Measurements from ENCODE around the gene CEACAM7. TPM values are rescaled to one million over a fixed set of nuclear protein-coding genes. Genes with fewer than 3 reads are reported as not detected.

CEACAM7 gene
- total RNA-seq, 1 donor from 2014 or later = not detected

GRCh38 chr19:41700381-41701195, 12.5 kb upstream of the CEACAM7 start:
- DNase-seq (peak; percentile 5), ATAC-seq (ENCODE audit: low read depth) (no peak)
- TF ChIP-seq CTCF (IDR thresholded peaks at IDR 0.05) = no peak
- Mint-ChIP-seq H3K9me3 (no peaks in the 10 kb centered on the region), H3K27me3 (peaks cover 31% of the 10 kb centered on the region), H3K27ac (no peak overlapping the region), H3K4me1 (peaks cover 5% of the 10 kb centered on the region), H3K36me3 (ENCODE audit: low read depth) (no peaks in the 10 kb centered on the region), H3K4me3 (no peak overlapping the region)
- intact Hi-C loops (cut with micrococcal nuclease) = no loop called here
- POLR2A ChIA-PET = no interaction called here
- CTCF ChIA-PET = interaction anchor here (1.9 kb wide), 1 partner anchor 53 kb away, joined by 4 read pairs; no protein-coding TSS in a partner anchor

- H3K4me3 Mint-ChIP-seq = no peak overlapping the region
- intact Hi-C loops (cut with micrococcal nuclease) = no loop called here
Measured at GRCh38 chr19:41699968-41700323, 11.9 kb upstream of the CEACAM7 start.

GRCh38 chr19:41699231-41699967, 11.3 kb upstream of the CEACAM7 start:
- Mint-ChIP-seq H3K9me3 (no peaks in the 10 kb centered on the region), H3K27me3 (peaks cover 22% of the 10 kb centered on the region), H3K36me3 (ENCODE audit: low read depth) (no peaks in the 10 kb centered on the region), H3K27ac (no peak overlapping the region), H3K4me3 (no peak overlapping the region), H3K4me1 (peaks cover 5% of the 10 kb centered on the region)
- TF ChIP-seq CTCF (IDR thresholded peaks at IDR 0.05) = no peak
- POLR2A ChIA-PET = no interaction called here
- DNase-seq = peak; percentile 7
- CTCF ChIA-PET = interaction anchor here (1.9 kb wide), 1 partner anchor 54 kb away, joined by 4 read pairs; no protein-coding TSS in a partner anchor
- ATAC-seq (ENCODE audit: low read depth) = no peak
- intact Hi-C loops (cut with micrococcal nuclease) = no loop called here

More at GRCh38 chr19:41699968-41700323, 11.9 kb upstream of the CEACAM7 start:
- Mint-ChIP-seq H3K9me3 (no peaks in the 10 kb centered on the region), H3K27ac (no peak overlapping the region), H3K4me1 (peaks cover 5% of the 10 kb centered on the region), H3K27me3 (peaks cover 27% of the 10 kb centered on the region), H3K36me3 (ENCODE audit: low read depth) (no peaks in the 10 kb centered on the region)
- peak; percentile 2 for DNase-seq
- TF ChIP-seq CTCF (IDR thresholded peaks at IDR 0.05) = no peak
- CTCF ChIA-PET = interaction anchor here (1.9 kb wide), 1 partner anchor 53 kb away, joined by 4 read pairs; no protein-coding TSS in a partner anchor
- ATAC-seq (ENCODE audit: low read depth) = no peak
- POLR2A ChIA-PET = no interaction called here

GRCh38 chr19:41698746-41699230, 10.7 kb upstream of the CEACAM7 start:
- TF ChIP-seq CTCF (IDR thresholded peaks at IDR 0.05) = no peak
- intact Hi-C loops (cut with micrococcal nuclease) = no loop called here
- peaks cover 5% of the 10 kb centered on the region for H3K4me1 Mint-ChIP-seq
- DNase-seq (no peak), ATAC-seq (ENCODE audit: low read depth) (no peak)
- no peak overlapping the region for H3K4me3 Mint-ChIP-seq
- H3K27ac Mint-ChIP-seq = no peak overlapping the region
- CTCF ChIA-PET = interaction anchor here (1.9 kb wide), 1 partner anchor 54 kb away, joined by 4 read pairs; no protein-coding TSS in a partner anchor
- POLR2A ChIA-PET = no interaction called here
- peaks cover 22% of the 10 kb centered on the region for H3K27me3 Mint-ChIP-seq
- H3K36me3 Mint-ChIP-seq (ENCODE audit: low read depth) = no peaks in the 10 kb centered on the region
- no peaks in the 10 kb centered on the region for H3K9me3 Mint-ChIP-seq
